ENCODE results near the gene GARIN5B. TPM values are rescaled to one million over a fixed set of nuclear protein-coding genes. Genes with fewer than 3 reads are reported as not detected.

The GARIN5B gene
- total RNA-seq, 1 experiment from 2014 or later, result not detected

DNA sequence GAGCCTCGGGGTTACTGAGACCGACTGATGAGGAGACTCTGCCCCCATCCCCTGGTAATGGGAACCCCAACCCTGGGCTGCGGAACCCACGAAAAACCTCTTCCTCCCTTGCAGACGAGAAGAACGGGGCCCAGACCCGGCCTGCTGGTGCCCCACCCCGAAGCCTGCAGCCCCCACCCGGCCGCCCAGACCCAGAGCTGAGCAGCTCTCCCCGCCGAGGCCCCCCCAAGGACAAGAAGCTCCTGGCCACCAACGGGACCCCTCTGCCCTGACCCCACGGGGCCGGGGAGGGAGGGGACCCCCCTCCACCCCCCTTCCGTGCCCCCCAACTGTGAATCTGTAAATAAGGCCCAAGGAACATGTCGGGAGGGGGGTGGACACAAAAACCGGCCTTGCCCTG lies 51.3 kb downstream of the GARIN5B start:
- Histone ChIP-seq H3K9me3 (ENCODE audit: low read depth, low read length, poor library complexity, severe bottlenecking) (no peaks in the 10 kb centered on the region), H3K27me3 (replicated peaks; ENCODE audit: insufficient read depth, low read depth, low read length, poor library complexity) (no peaks in the 10 kb centered on the region), H3K4me3 (ENCODE audit: low read depth, low read length, poor library complexity, severe bottlenecking) (no peak overlapping the region), H3K36me3 (ENCODE audit: insufficient read depth, low read length, poor library complexity, severe bottlenecking) (peaks cover 10% of the 10 kb centered on the region), H3K4me1 (ENCODE audit: insufficient read depth, low read length, poor library complexity, severe bottlenecking) (no peaks in the 10 kb centered on the region), H3K27ac (ENCODE audit: low read depth, low read length, poor library complexity, severe bottlenecking) (no peak overlapping the region)
- ChIA-PET POLR2A (ENCODE audit: low non-redundant PET) (no interaction called here), CTCF (no interaction called here)
- TF ChIP-seq EZH2 (IDR thresholded peaks at IDR 0.05; ENCODE audit: borderline replicate concordance, low read depth, low read length, poor library complexity, severe bottlenecking) (no peak), CTCF (conservative IDR thresholded peaks at IDR 0.05; ENCODE audit: low read depth, low read length) (no peak)
- intact Hi-C loops (cut with micrococcal nuclease; ENCODE audit: unreplicated experiment), result no loop called here
- DNase-seq (ENCODE audit: low spot score), result no peak
- BruUV-seq (replicated peaks), result no TSS peak

- H3K9me3 ChIP-seq (ENCODE audit: low read depth, low read length, poor library complexity, severe bottlenecking), result no peaks in the 10 kb centered on the region
- peaks cover 14% of the 10 kb centered on the region for H3K36me3 ChIP-seq (ENCODE audit: insufficient read depth, low read length, poor library complexity, severe bottlenecking)
- no TSS peak for BruUV-seq (replicated peaks)
- CTCF ChIA-PET, result no interaction called here
- POLR2A ChIA-PET (ENCODE audit: low non-redundant PET), result no interaction called here
- TF ChIP-seq EZH2 (IDR thresholded peaks at IDR 0.05; ENCODE audit: borderline replicate concordance, low read depth, low read length, poor library complexity, severe bottlenecking), result no peak
- no peak overlapping the region for H3K27ac ChIP-seq (ENCODE audit: low read depth, low read length, poor library complexity, severe bottlenecking)
- DNase-seq (ENCODE audit: low spot score), result no peak
- no peaks in the 10 kb centered on the region for H3K4me1 ChIP-seq (ENCODE audit: insufficient read depth, low read length, poor library complexity, severe bottlenecking)
- no peak overlapping the region for H3K4me3 ChIP-seq (ENCODE audit: low read depth, low read length, poor library complexity, severe bottlenecking)
- no peaks in the 10 kb centered on the region for H3K27me3 ChIP-seq (replicated peaks; ENCODE audit: insufficient read depth, low read depth, low read length, poor library complexity)
- intact Hi-C loops (cut with micrococcal nuclease; ENCODE audit: unreplicated experiment), result no loop called here
Observed at GRCh38 chr19:55311397-55311796, 51.7 kb downstream of the GARIN5B start.

GRCh38 chr19:55310498-55310897 lies 52.6 kb downstream of the GARIN5B start:
- no peaks in the 10 kb centered on the region for H3K4me1 ChIP-seq (ENCODE audit: insufficient read depth, low read length, poor library complexity, severe bottlenecking)
- no TSS peak for BruUV-seq (replicated peaks)
- POLR2A ChIA-PET (ENCODE audit: low non-redundant PET), result no interaction called here
- no peak for DNase-seq (ENCODE audit: low spot score)
- peaks cover 23% of the 10 kb centered on the region for H3K36me3 ChIP-seq (ENCODE audit: insufficient read depth, low read length, poor library complexity, severe bottlenecking)
- CTCF ChIA-PET, result no interaction called here
- no peaks in the 10 kb centered on the region for H3K27me3 ChIP-seq (replicated peaks; ENCODE audit: insufficient read depth, low read depth, low read length, poor library complexity)
- no peaks in the 10 kb centered on the region for H3K9me3 ChIP-seq (ENCODE audit: low read depth, low read length, poor library complexity, severe bottlenecking)
- TF ChIP-seq CTCF (conservative IDR thresholded peaks at IDR 0.05; ENCODE audit: low read depth, low read length), result no peak
- TF ChIP-seq EZH2 (IDR thresholded peaks at IDR 0.05; ENCODE audit: borderline replicate concordance, low read depth, low read length, poor library complexity, severe bottlenecking), result no peak
- no peak overlapping the region for H3K27ac ChIP-seq (ENCODE audit: low read depth, low read length, poor library complexity, severe bottlenecking)
- no peak overlapping the region for H3K4me3 ChIP-seq (ENCODE audit: low read depth, low read length, poor library complexity, severe bottlenecking)
- intact Hi-C loops (cut with micrococcal nuclease; ENCODE audit: unreplicated experiment), result no loop called here

- H3K4me3 ChIP-seq (ENCODE audit: low read depth, low read length, poor library complexity, severe bottlenecking), result no peak overlapping the region
- no peak for DNase-seq (ENCODE audit: low spot score)
- H3K4me1 ChIP-seq (ENCODE audit: insufficient read depth, low read length, poor library complexity, severe bottlenecking), result no peaks in the 10 kb centered on the region
- TF ChIP-seq EZH2 (IDR thresholded peaks at IDR 0.05; ENCODE audit: borderline replicate concordance, low read depth, low read length, poor library complexity, severe bottlenecking), result no peak
- no peak for TF ChIP-seq CTCF (conservative IDR thresholded peaks at IDR 0.05; ENCODE audit: low read depth, low read length)
- peaks cover 32% of the 10 kb centered on the region for H3K36me3 ChIP-seq (ENCODE audit: insufficient read depth, low read length, poor library complexity, severe bottlenecking)
- BruUV-seq (replicated peaks), result no TSS peak
- intact Hi-C loops (cut with micrococcal nuclease; ENCODE audit: unreplicated experiment), result loop anchor here (10.0 kb wide), 1 partner anchor 75 kb away; the partner anchor contains the start of genes RPL28 and TMEM238
- no peaks in the 10 kb centered on the region for H3K27me3 ChIP-seq (replicated peaks; ENCODE audit: insufficient read depth, low read depth, low read length, poor library complexity)
- CTCF ChIA-PET, result no interaction called here
- POLR2A ChIA-PET (ENCODE audit: low non-redundant PET), result no interaction called here
- no peaks in the 10 kb centered on the region for H3K9me3 ChIP-seq (ENCODE audit: low read depth, low read length, poor library complexity, severe bottlenecking)
- H3K27ac ChIP-seq (ENCODE audit: low read depth, low read length, poor library complexity, severe bottlenecking), result no peak overlapping the region
Observed at GRCh38 chr19:55309448-55309847, 53.6 kb downstream of the GARIN5B start.
